ENCODE results near the gene COG5. TPM values are rescaled to one million over a fixed set of nuclear protein-coding genes. Genes with fewer than 3 reads are reported as not detected.

The COG5 gene
- total and polyA plus RNA-seq, 3 donors from 2014 or later = 27.1 to 76.1 (median 70.6) TPM

GRCh38 chr7:107381453-107381852 lies 182.3 kb downstream of the COG5 start:
- Histone ChIP-seq H3K4me1 (no peaks in the 10 kb centered on the region), H3K36me3 (ENCODE audit: low read depth, missing control alignments) (no peaks in the 10 kb centered on the region), H3K27ac (no peak overlapping the region), H3K27me3 (no peaks in the 10 kb centered on the region), H3K9me3 (no peaks in the 10 kb centered on the region), H3K4me3 (no peak overlapping the region)
- 71 to 73% methylated on average over 4 of the region's 4 CpGs for WGBS, 2 donors
- intact Hi-C loops (cut with DNase I; ENCODE audit: low total_unique reads) = no loop called here
- DNase-seq = no peak
- TF ChIP-seq POLR2A (IDR thresholded peaks at IDR 0.05) (no peak), CTCF (IDR thresholded peaks at IDR 0.05) (no peak)

- Histone ChIP-seq H3K27ac (no peak overlapping the region), H3K4me1 (no peaks in the 10 kb centered on the region), H3K36me3 (ENCODE audit: low read depth, missing control alignments) (no peaks in the 10 kb centered on the region), H3K4me3 (no peak overlapping the region), H3K9me3 (no peaks in the 10 kb centered on the region), H3K27me3 (no peaks in the 10 kb centered on the region)
- WGBS, 2 donors = 91 to 92% methylated on average over 4 of the region's 4 CpGs
- intact Hi-C loops (cut with DNase I; ENCODE audit: low total_unique reads) = no loop called here
- TF ChIP-seq CTCF (IDR thresholded peaks at IDR 0.05) (no peak), POLR2A (IDR thresholded peaks at IDR 0.05) (no peak)
- DNase-seq = no peak
Observed at GRCh38 chr7:107373354-107373753, 190.4 kb downstream of the COG5 start.

- Histone ChIP-seq H3K9me3 (no peaks in the 10 kb centered on the region), H3K27me3 (no peaks in the 10 kb centered on the region), H3K4me1 (no peaks in the 10 kb centered on the region), H3K4me3 (no peak overlapping the region), H3K36me3 (ENCODE audit: low read depth, missing control alignments) (no peaks in the 10 kb centered on the region), H3K27ac (no peak overlapping the region)
- TF ChIP-seq CTCF (IDR thresholded peaks at IDR 0.05) (no peak), POLR2A (IDR thresholded peaks at IDR 0.05) (no peak)
- WGBS, 2 donors = 51 to 64% methylated on average over 1 of the region's 1 CpG
- DNase-seq = no peak
- intact Hi-C loops (cut with DNase I; ENCODE audit: low total_unique reads) = no loop called here
Observed at GRCh38 chr7:107372298-107372697, 191.4 kb downstream of the COG5 start.

- intact Hi-C loops (cut with DNase I; ENCODE audit: low total_unique reads) = no loop called here
- no peak for TF ChIP-seq POLR2A (IDR thresholded peaks at IDR 0.05)
- TF ChIP-seq CTCF (IDR thresholded peaks at IDR 0.05) = no peak
- Histone ChIP-seq H3K4me1 (no peaks in the 10 kb centered on the region), H3K27ac (no peak overlapping the region), H3K27me3 (no peaks in the 10 kb centered on the region), H3K4me3 (no peak overlapping the region), H3K36me3 (ENCODE audit: low read depth, missing control alignments) (no peaks in the 10 kb centered on the region), H3K9me3 (no peaks in the 10 kb centered on the region)
- 51 to 75% methylated on average over 1 of the region's 1 CpG for WGBS, 2 donors
- DNase-seq = no peak
Observed at GRCh38 chr7:107370816-107371215, 192.9 kb downstream of the COG5 start.

- no peak for TF ChIP-seq POLR2A (IDR thresholded peaks at IDR 0.05)
- no peak for TF ChIP-seq CTCF (IDR thresholded peaks at IDR 0.05)
- Histone ChIP-seq H3K27ac (no peak overlapping the region), H3K36me3 (ENCODE audit: low read depth, missing control alignments) (no peaks in the 10 kb centered on the region), H3K27me3 (no peaks in the 10 kb centered on the region), H3K4me3 (no peak overlapping the region), H3K4me1 (no peaks in the 10 kb centered on the region), H3K9me3 (no peaks in the 10 kb centered on the region)
- intact Hi-C loops (cut with DNase I; ENCODE audit: low total_unique reads) = no loop called here
- no peak for DNase-seq
- 91% methylated on average over 1 of the region's 1 CpG for WGBS, 2 donors
Observed at GRCh38 chr7:107364787-107365186, 198.9 kb downstream of the COG5 start.
